NB4 (cell line): ENCODE data around the gene ABCC11.

Experiments used
- DNase-seq: peaks from one replicate; pipeline ENCODE4 v3.0.0; 2010; ENCODE audit warnings: low read depth
- H3K4me3 ChIP-seq: one replicate; pipeline ENCODE4 v1.5.1; 2011; ENCODE audit warnings: mild to moderate bottlenecking, low read depth, low read length, moderate library complexity
- MYC ChIP-seq: IDR thresholded peaks from 2 replicates; pipeline ENCODE4 v1.6.1; 2011; ENCODE audit warnings: low read depth, low read length
- POLR2A ChIP-seq: IDR thresholded peaks from 2 replicates; pipeline ENCODE4 v1.6.1; 2011; ENCODE audit warnings: mild to moderate bottlenecking; ENCODE audit not compliant: insufficient read length; ENCODE audit errors: extremely low read depth
- TF ChIP-seq, protein P1 (sequence below): IDR thresholded peaks from 2 replicates; pipeline ENCODE4 v1.6.1; 2011; ENCODE audit warnings: low read depth, low read length
- TF ChIP-seq, protein P2 (sequence below): IDR thresholded peaks from one replicate; pipeline ENCODE4 v1.5.1; 2012; ENCODE audit warnings: low read depth, low read length

Gene ABCC11

DNA sequence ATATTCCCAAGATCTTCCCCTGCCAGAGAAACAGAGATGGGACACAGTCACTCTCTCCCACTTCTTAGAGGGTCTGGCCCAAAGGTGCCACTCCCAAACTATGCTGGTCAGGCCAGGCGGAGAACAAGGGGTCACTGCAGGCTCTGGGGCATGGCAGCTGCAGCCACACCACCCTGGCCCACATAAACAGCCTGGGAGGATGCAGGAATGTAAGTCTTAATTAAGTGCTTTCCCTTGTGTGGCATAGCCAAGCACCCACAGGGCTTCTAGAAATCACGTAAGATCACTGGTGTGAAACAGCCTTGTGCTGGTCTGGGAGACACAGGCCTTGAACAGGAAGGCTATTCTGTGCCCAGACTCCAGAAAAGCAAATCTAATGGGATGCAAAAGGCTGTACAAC is 123.1 kb downstream of the ABCC11 start:
- H3K4me3 ChIP-seq: no peak overlapping the region
- no peak for DNase-seq
- no peak for TF ChIP-seq MYC
- TF ChIP-seq, protein P1, sequence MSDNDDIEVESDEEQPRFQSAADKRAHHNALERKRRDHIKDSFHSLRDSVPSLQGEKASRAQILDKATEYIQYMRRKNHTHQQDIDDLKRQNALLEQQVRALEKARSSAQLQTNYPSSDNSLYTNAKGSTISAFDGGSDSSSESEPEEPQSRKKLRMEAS: no peak
- TF ChIP-seq, protein P2, sequence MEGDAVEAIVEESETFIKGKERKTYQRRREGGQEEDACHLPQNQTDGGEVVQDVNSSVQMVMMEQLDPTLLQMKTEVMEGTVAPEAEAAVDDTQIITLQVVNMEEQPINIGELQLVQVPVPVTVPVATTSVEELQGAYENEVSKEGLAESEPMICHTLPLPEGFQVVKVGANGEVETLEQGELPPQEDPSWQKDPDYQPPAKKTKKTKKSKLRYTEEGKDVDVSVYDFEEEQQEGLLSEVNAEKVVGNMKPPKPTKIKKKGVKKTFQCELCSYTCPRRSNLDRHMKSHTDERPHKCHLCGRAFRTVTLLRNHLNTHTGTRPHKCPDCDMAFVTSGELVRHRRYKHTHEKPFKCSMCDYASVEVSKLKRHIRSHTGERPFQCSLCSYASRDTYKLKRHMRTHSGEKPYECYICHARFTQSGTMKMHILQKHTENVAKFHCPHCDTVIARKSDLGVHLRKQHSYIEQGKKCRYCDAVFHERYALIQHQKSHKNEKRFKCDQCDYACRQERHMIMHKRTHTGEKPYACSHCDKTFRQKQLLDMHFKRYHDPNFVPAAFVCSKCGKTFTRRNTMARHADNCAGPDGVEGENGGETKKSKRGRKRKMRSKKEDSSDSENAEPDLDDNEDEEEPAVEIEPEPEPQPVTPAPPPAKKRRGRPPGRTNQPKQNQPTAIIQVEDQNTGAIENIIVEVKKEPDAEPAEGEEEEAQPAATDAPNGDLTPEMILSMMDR: no peak
- no peak for TF ChIP-seq POLR2A

DNA sequence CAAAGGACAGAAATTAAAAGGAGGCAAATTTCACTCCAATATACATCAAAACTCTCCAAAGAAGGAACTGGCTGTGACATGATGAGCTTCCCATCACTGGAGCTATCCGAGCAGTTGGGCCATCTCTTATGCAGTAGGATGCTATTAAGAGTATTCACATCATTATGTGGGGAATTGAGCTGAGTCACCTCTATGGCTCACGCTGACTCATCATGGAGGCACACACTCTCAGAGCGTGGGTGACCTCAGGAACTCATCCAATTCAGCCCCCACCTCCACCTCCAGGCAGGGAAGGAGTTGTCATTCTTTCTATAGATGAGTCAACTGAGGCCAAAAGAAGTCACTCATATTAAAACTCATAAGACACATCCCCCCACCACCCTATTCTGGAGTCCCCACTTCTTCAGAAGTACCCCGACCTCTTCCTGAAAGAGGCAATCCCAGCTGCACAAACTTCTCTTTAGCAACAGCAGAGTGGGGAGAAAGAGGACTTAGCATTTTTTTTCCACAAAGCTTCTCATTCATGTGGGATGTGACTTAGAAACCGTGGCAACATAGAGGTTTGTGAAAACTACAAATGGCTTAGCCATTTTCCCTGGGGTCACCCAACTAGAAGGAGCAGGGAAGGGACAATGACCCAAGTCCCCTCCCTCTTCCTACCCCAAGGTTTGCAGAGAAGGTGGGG is 124.1 kb downstream of the ABCC11 start:
- TF ChIP-seq, protein P2: no peak
- TF ChIP-seq MYC: no peak
- TF ChIP-seq, protein P1: no peak
- no peak for TF ChIP-seq POLR2A
- peak; percentile 79 for DNase-seq
- H3K4me3 ChIP-seq: no peak overlapping the region

DNA sequence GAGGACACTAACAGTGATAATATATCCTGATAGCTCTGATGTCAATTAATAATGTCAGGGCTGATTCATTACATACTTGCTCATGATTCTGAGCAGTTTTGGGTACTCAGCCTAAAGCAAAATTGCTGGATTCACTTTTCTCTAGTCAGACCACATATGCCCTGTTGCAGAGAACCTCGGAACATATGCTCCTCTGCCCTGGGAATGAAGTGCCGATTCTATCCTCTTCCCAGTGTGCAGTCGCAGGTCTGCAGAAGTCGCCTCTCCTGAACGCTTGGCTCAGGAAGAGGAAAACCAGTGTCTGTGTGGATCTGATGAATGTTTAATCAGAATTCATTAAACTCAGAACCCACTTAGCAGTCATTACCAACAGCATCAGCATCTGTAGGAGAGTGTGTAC is 126.1 kb downstream of the ABCC11 start:
- DNase-seq: no peak
- TF ChIP-seq, protein P1: no peak
- TF ChIP-seq POLR2A (no peak), MYC (no peak)
- TF ChIP-seq, protein P2: no peak
- no peak overlapping the region for H3K4me3 ChIP-seq

DNA sequence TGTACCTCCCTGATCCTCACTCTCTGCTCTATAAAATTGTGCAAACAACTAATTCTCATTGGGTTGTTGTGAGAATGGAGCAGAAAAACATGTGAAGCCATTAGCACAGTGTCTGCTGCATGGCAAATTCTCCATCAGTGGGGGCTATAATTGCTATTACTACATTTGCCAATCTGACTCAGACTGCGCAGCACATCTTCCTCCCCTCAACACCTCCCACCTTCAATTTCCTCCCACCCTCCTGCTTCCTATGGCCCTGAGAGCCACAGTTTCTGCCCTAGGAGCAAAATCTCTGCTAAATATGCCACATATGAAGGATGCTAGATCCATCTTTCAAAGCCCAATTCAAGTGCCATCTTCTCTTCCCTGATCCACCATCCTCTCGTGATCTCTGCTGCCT is 128.5 kb downstream of the ABCC11 start:
- DNase-seq: no peak
- TF ChIP-seq, protein P1: no peak
- TF ChIP-seq, protein P2: no peak
- TF ChIP-seq MYC: no peak
- TF ChIP-seq POLR2A: no peak
- no peak overlapping the region for H3K4me3 ChIP-seq

DNA sequence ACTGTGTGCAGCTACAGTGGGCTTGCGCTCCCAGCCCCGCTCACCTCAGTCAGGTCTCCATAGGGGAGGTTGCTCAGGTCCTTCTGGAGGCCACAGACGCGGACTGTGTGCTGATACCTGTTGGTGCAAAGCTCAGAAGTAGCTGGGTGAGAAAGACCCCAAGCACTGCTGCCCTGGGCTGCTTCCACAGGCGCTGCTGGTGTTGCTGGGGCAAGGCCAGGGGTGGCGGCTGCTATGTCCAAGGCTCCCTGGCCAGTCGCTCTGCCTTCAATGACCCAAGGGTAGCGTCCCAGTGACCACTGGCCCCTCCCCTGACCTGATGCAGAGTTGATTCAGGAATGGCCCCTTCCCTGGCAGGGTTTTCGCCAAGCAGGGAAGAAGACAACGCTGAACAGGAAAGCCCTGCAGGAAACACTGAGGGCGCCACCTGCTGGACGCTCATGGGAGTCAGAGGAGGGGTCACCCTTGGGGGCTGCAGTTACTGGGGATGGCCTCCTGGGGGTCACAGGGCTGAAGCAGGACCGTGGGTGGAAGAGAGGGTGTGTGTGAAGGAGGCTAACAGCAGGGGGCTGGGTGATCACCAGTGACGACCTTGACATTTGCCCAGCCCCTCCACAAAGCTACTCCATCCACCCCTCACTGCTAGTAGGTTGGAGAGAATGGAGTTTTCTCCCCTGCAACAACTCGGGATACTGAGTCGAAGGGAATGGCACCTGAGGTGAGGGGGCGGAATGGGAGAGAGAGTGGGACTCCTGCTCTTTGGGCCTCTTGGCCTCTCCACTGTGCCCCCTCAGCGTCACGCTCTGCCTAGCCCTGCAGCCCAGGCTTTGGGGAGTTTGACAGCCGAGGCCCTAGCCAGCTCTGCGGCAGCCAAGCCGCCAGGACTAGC is 129.9 kb downstream of the ABCC11 start:
- H3K4me3 ChIP-seq: no peak overlapping the region
- DNase-seq: peak; percentile 82
- TF ChIP-seq, protein P2: peak; percentile 99
- TF ChIP-seq POLR2A (no peak), MYC (no peak)
- TF ChIP-seq, protein P1: 0 out of 2 replicates have a peak, but pooled peaks have one; percentile 32
